NCI-H1694 treated with DMSO at 0.1 percent for 48 hours (cell line): ENCODE measurements around the gene ANO9.

Experiments used
- DNase-seq: peaks from one replicate; lab custom pipeline; 2025; lab: John Stamatoyannopoulos, UW

ANO9 gene

GRCh38 chr11:441418-442274 is at the start of gene ANO9:
ANO9 (minus strand) TSS chr11:442011; CDS start chr11:441926, 85 bp downstream.
- no peak for DNase-seq

GRCh38 chr11:491358-491757 is 49.5 kb upstream of the ANO9 start:
- DNase-seq, result no peak

- DNase-seq, result no peak
Measured at GRCh38 chr11:490930-491260, 49.1 kb upstream of the ANO9 start.

GRCh38 chr11:490186-490929 is 48.5 kb upstream of the ANO9 start:
- no peak for DNase-seq

GRCh38 chr11:489610-490185 is 47.9 kb upstream of the ANO9 start:
- DNase-seq, result no peak

- no peak for DNase-seq
Measured at GRCh38 chr11:488992-489391, 47.2 kb upstream of the ANO9 start.

- no peak for DNase-seq
Measured at GRCh38 chr11:488579-488978, 46.8 kb upstream of the ANO9 start.

- DNase-seq, result no peak
Measured at GRCh38 chr11:488062-488461, 46.3 kb upstream of the ANO9 start.

GRCh38 chr11:487571-488021 is 45.8 kb upstream of the ANO9 start:
- DNase-seq, result no peak

- DNase-seq, result no peak
Measured at GRCh38 chr11:486189-486588, 44.4 kb upstream of the ANO9 start.

- DNase-seq, result no peak
Measured at GRCh38 chr11:484616-485015, 42.8 kb upstream of the ANO9 start.

- no peak for DNase-seq
Measured at GRCh38 chr11:479311-479710, 37.5 kb upstream of the ANO9 start.

GRCh38 chr11:477052-477715 is 35.4 kb upstream of the ANO9 start:
- no peak for DNase-seq

- DNase-seq, result no peak
Measured at GRCh38 chr11:476416-476815, 34.6 kb upstream of the ANO9 start.

GRCh38 chr11:475941-476340 is 34.1 kb upstream of the ANO9 start:
- DNase-seq, result no peak

GRCh38 chr11:474914-475506 is 33.2 kb upstream of the ANO9 start:
- no peak for DNase-seq

- peak; percentile 63 for DNase-seq
Measured at GRCh38 chr11:473962-474785, 32.4 kb upstream of the ANO9 start.

- DNase-seq, result no peak
Measured at GRCh38 chr11:473415-473814, 31.6 kb upstream of the ANO9 start.

- DNase-seq, result no peak
Measured at GRCh38 chr11:472816-473215, 31.0 kb upstream of the ANO9 start.

GRCh38 chr11:472272-472671 is 30.5 kb upstream of the ANO9 start:
- no peak for DNase-seq

- no peak for DNase-seq
Measured at GRCh38 chr11:471468-472145, 29.8 kb upstream of the ANO9 start.
